SK-N-SH (cell line): Measurements from ENCODE around the gene ARID1A. TPM values are rescaled to one million over a fixed set of nuclear protein-coding genes. Genes with fewer than 3 reads are reported as not detected.

Source experiments
- CTCF ChIA-PET: fragments of 300-600, 350-600 bp; formaldehyde crosslinking; extraction: SDS; loops from one replicate; lab custom pipeline; 2021; lab: Yijun Ruan, JAX
- POLR2A ChIA-PET: fragments of 350-600 bp; sonication (Branson Sonifier 250); formaldehyde crosslinking; extraction: SDS; loops from one replicate; lab custom pipeline; 2020; ENCODE audit warnings: antibody characterized with exemption, inconsistent platforms; lab: Yijun Ruan, JAX
- DNase-seq: peaks from one replicate; pipeline ENCODE4 v3.0.0; 2012
- H2AFZ ChIP-seq: fragments of 200-600 bp; sonication (generic); 2 replicates; pipeline ENCODE4 v1.8.1; 2016; ENCODE audit warnings: antibody characterized with exemption, mild to moderate bottlenecking, low read depth
- H3F3A ChIP-seq: fragments of 200-600 bp; sonication (generic); replicated peaks from 2 replicates; pipeline ENCODE3; 2016; ENCODE audit warnings: antibody characterized with exemption, mild to moderate bottlenecking; ENCODE audit not compliant: insufficient read depth
- H3K27ac ChIP-seq, 2 experiments: fragments of 200-500 bp in 1 of 2; fragments of 200-600 bp in 1 of 2; sonication (Bioruptor generic) in 1 of 2; sonication (generic), shearing (Covaris generic) in 1 of 2; 2 replicates each; pipeline versions ENCODE4 v1.5.1 to v1.6.1; 2014 to 2016; ENCODE audit warnings: low read depth in 2 of 2, inconsistent platforms in 1 of 2, low read length in 1 of 2, mild to moderate bottlenecking in 1 of 2, mixed read lengths in 1 of 2
- H3K27me3 ChIP-seq: fragments of 200-600 bp; sonication (generic), shearing (Covaris generic); 2 replicates; pipeline ENCODE4 v1.6.1; 2016; ENCODE audit warnings: mixed run types; ENCODE audit not compliant: insufficient read depth
- H3K36me3 ChIP-seq, 2 experiments: fragments of 200-500 bp in 1 of 2; fragments of 200-600 bp in 1 of 2; sonication (Bioruptor generic) in 1 of 2; sonication (generic) in 1 of 2; replicated peaks in 1 of 2; 2 replicates each; pipeline versions ENCODE3 to v1.5.1; 2014 to 2016; ENCODE audit warnings: low read length in 1 of 2, mild to moderate bottlenecking in 1 of 2; ENCODE audit not compliant: insufficient read depth in 2 of 2, control insufficient read depth in 1 of 2
- H3K4me1 ChIP-seq, 2 experiments: fragments of 200-500 bp in 1 of 2; fragments of 200-600 bp in 1 of 2; sonication (Bioruptor generic) in 1 of 2; sonication (generic), shearing (Covaris generic) in 1 of 2; 2 replicates each; pipeline versions ENCODE4 v1.5.1 to v1.6.1; 2014 to 2016; ENCODE audit warnings: low read depth in 1 of 2, low read length in 1 of 2, mixed run types in 1 of 2; ENCODE audit not compliant: insufficient read depth in 2 of 2, control insufficient read depth in 1 of 2
- H3K4me2 ChIP-seq: fragments of 200-600 bp; sonication (generic), shearing (Covaris generic); 2 replicates; pipeline ENCODE4 v1.6.1; 2017; ENCODE audit warnings: mixed run types
- H3K4me3 ChIP-seq, 2 experiments: fragments of 200-500 bp in 1 of 2; fragments of 200-600 bp in 1 of 2; sonication (Bioruptor generic) in 1 of 2; sonication (generic), shearing (Covaris generic) in 1 of 2; 2 replicates each; pipeline versions ENCODE4 v1.5.1 to v1.8.1; 2014 to 2016; ENCODE audit warnings: low read depth in 2 of 2, inconsistent platforms in 1 of 2, low read length in 1 of 2, mild to moderate bottlenecking in 1 of 2, mixed read lengths in 1 of 2, moderate library complexity in 1 of 2
- H3K79me2 ChIP-seq: fragments of 200-600 bp; sonication (generic); 2 replicates; pipeline ENCODE4 v1.8.1; 2017; ENCODE audit warnings: mild to moderate bottlenecking; ENCODE audit not compliant: insufficient read depth
- H3K9ac ChIP-seq: fragments of 200-600 bp; sonication (generic); 2 replicates; pipeline ENCODE4 v1.6.1; 2017; ENCODE audit warnings: mixed run types
- H3K9me2 ChIP-seq: fragments of 200-600 bp; sonication (generic); 2 replicates; pipeline ENCODE4 v1.6.1; 2017; ENCODE audit warnings: mixed run types
- H3K9me3 ChIP-seq: fragments of 200-600 bp; sonication (generic); 2 replicates; pipeline ENCODE4 v1.6.1; 2017; ENCODE audit warnings: mixed run types, mild to moderate bottlenecking, moderate library complexity
- H4K20me1 ChIP-seq: fragments of 200-600 bp; sonication (generic); 2 replicates; pipeline ENCODE4 v1.6.1; 2017; ENCODE audit warnings: mild to moderate bottlenecking, mixed run types; ENCODE audit not compliant: insufficient read depth
- FOSL2 ChIP-seq: IDR thresholded peaks from 2 replicates; pipeline ENCODE4 v1.4.0; 2012; ENCODE audit warnings: low read depth, mild to moderate bottlenecking, moderate library complexity, borderline replicate concordance
- GABPA ChIP-seq: IDR thresholded peaks from 2 replicates; pipeline ENCODE4 v1.4.0; 2012; ENCODE audit warnings: low read depth, mild to moderate bottlenecking
- IRF3 ChIP-seq: fragments of 150-350 bp; IDR thresholded peaks from 2 replicates; pipeline ENCODE4 v1.6.1; 2016; ENCODE audit warnings: mild to moderate bottlenecking, low read depth, low read length
- JUND ChIP-seq: IDR thresholded peaks from 2 replicates; pipeline ENCODE4 v1.4.0; 2012
- MEF2A ChIP-seq: IDR thresholded peaks from 2 replicates; pipeline ENCODE4 v1.4.0; 2012; ENCODE audit warnings: low read depth, borderline replicate concordance
- MXI1 ChIP-seq: IDR thresholded peaks from 2 replicates; pipeline ENCODE4 v1.6.1; 2012; ENCODE audit warnings: mild to moderate bottlenecking, low read depth, low read length, improper control_type of control experiment
- NFIC ChIP-seq: IDR thresholded peaks from 2 replicates; pipeline ENCODE4 v1.4.0; 2012; ENCODE audit warnings: borderline replicate concordance
- PBX3 ChIP-seq: IDR thresholded peaks from 2 replicates; pipeline ENCODE4; 2012
- POLR2AphosphoS5 ChIP-seq: IDR thresholded peaks from 2 replicates; pipeline ENCODE4 v1.6.1; 2012; ENCODE audit warnings: low read depth, low read length
- RAD21 ChIP-seq: IDR thresholded peaks from 2 replicates; pipeline ENCODE4 v1.6.1; 2012; ENCODE audit warnings: mild to moderate bottlenecking, low read length
- RCOR1 ChIP-seq: fragments of 150-350 bp; IDR thresholded peaks from 2 replicates; pipeline ENCODE4 v1.6.1; 2017; ENCODE audit warnings: antibody characterized with exemption, low read length
- RFX5 ChIP-seq: IDR thresholded peaks from 2 replicates; pipeline ENCODE4 v1.6.1; 2012; ENCODE audit warnings: mild to moderate bottlenecking, improper control_type of control experiment, low read length
- SMC3 ChIP-seq: IDR thresholded peaks from 2 replicates; pipeline ENCODE4 v1.6.1; 2012; ENCODE audit warnings: low read depth, low read length, improper control_type of control experiment
- TAF1 ChIP-seq: IDR thresholded peaks from 2 replicates; pipeline ENCODE4 v1.6.1; 2012; ENCODE audit warnings: low read depth, mild to moderate bottlenecking, low read length, moderate library complexity, borderline replicate concordance
- TCF12 ChIP-seq: IDR thresholded peaks from 2 replicates; pipeline ENCODE4 v1.4.0; 2012
- TEAD4 ChIP-seq: IDR thresholded peaks from 2 replicates; pipeline ENCODE4 v1.4.0; 2012; ENCODE audit warnings: mild to moderate bottlenecking, borderline replicate concordance; ENCODE audit not compliant: insufficient read depth
- USF1 ChIP-seq: IDR thresholded peaks from 2 replicates; pipeline ENCODE4 v1.4.0; 2012; ENCODE audit warnings: low read depth, borderline replicate concordance
- USF2 ChIP-seq: fragments of 150-350 bp; IDR thresholded peaks from 2 replicates; pipeline ENCODE4 v1.6.1; 2017; ENCODE audit warnings: antibody characterized with exemption, low read length, low read depth, borderline replicate concordance
- YY1 ChIP-seq: IDR thresholded peaks from 2 replicates; pipeline ENCODE4 v1.4.0; 2012; ENCODE audit warnings: low read depth, mild to moderate bottlenecking
- WGBS: methylation state at CpG from one replicate; pipeline ENCODE4 v1.1.6; 2017; ENCODE audit warnings: low lambda C conversion rate; 5-methylcytosine and 5-hydroxymethylcytosine counted together
- polyA plus RNA-seq, 3 experiments: library from polyadenylated mRNA; depleted of rRNA; stranded (reverse); fragments of >200 nt; gene quantifications; 2 replicates each; pipeline ENCODE4 v1.2.3, GENCODE V29; 2012
- TF ChIP-seq, protein P1 (sequence below): IDR thresholded peaks from 2 replicates; pipeline ENCODE4 v1.4.0; 2012; ENCODE audit warnings: low read depth

Gene ARID1A
- polyA plus RNA-seq, 1 of the 3 experiments (the other 2 are of a cell fraction) = 26.5 TPM

DNA sequence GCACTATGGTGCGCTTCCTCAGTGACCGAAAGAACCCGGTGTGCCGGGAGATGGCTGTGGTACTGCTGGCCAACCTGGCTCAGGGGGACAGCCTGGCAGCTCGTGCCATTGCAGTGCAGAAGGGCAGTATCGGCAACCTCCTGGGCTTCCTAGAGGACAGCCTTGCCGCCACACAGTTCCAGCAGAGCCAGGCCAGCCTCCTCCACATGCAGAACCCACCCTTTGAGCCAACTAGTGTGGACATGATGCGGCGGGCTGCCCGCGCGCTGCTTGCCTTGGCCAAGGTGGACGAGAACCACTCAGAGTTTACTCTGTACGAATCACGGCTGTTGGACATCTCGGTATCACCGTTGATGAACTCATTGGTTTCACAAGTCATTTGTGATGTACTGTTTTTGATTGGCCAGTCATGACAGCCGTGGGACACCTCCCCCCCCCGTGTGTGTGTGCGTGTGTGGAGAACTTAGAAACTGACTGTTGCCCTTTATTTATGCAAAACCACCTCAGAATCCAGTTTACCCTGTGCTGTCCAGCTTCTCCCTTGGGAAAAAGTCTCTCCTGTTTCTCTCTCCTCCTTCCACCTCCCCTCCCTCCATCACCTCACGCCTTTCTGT is 84.6 kb downstream of the ARID1A start:
- no peak overlapping the region for H2AFZ ChIP-seq
- H3K9me2 ChIP-seq = no peaks in the 10 kb centered on the region
- no peak overlapping the region for H3K4me3 ChIP-seq
- no peak overlapping the region for H3K9ac ChIP-seq
- no peaks in the 10 kb centered on the region for H3K27me3 ChIP-seq
- peaks cover 4% of the 10 kb centered on the region; the same call in 1 of the 2 replicates for H4K20me1 ChIP-seq
- H3K27ac ChIP-seq = no peak overlapping the region
- peaks cover 53 to 71% of the 10 kb centered on the region in 2 experiments for H3K36me3 ChIP-seq
- H3K4me2 ChIP-seq = no peak overlapping the region
- CTCF ChIA-PET = no interaction called here
- no peaks in the 10 kb centered on the region for H3K9me3 ChIP-seq
- DNase-seq = no peak
- peaks cover 12% of the 10 kb centered on the region for H3F3A ChIP-seq
- POLR2A ChIA-PET = no interaction called here
- H3K79me2 ChIP-seq = peaks cover 62% of the 10 kb centered on the region
- WGBS = 89% methylated on average over 14 of the region's 21 CpGs
- TF ChIP-seq YY1 = no peak
- TF ChIP-seq USF1 = no peak
- no peak for TF ChIP-seq NFIC
- TF ChIP-seq SMC3 = no peak
- TF ChIP-seq POLR2AphosphoS5 = no peak
- TF ChIP-seq MEF2A = no peak
- no peak for TF ChIP-seq MXI1
- TF ChIP-seq TAF1 = no peak
- no peak for TF ChIP-seq PBX3
- TF ChIP-seq IRF3 = no peak
- no peak for TF ChIP-seq JUND
- TF ChIP-seq GABPA = no peak
- no peak for TF ChIP-seq USF2
- TF ChIP-seq, protein P1, sequence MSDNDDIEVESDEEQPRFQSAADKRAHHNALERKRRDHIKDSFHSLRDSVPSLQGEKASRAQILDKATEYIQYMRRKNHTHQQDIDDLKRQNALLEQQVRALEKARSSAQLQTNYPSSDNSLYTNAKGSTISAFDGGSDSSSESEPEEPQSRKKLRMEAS = no peak
- TF ChIP-seq TEAD4 = no peak
- no peak for TF ChIP-seq RAD21
- TF ChIP-seq FOSL2 = no peak
- no peak for TF ChIP-seq TCF12
- no peak for TF ChIP-seq RCOR1
- no peak for TF ChIP-seq RFX5
- H3K4me1 ChIP-seq = peaks cover 4 to 17% of the 10 kb centered on the region in 2 experiments; a peak in 3 of 4 replicates
